Glutamatergic neuron (in vitro differentiated cells): ENCODE measurements around the gene FBXW7. TPM values are rescaled to one million over a fixed set of nuclear protein-coding genes. Genes with fewer than 3 reads are reported as not detected.

Experiments
- DNase-seq: peaks from one replicate; pipeline ENCODE4 v3.0.0; 2022
- H3K27ac Mint-ChIP-seq: one replicate; pipeline ENCODE4 v1.8.0; 2020; ENCODE audit warnings: mild to moderate bottlenecking, mixed read lengths, inconsistent platforms; ENCODE audit not compliant: unreplicated experiment
- H3K27me3 Mint-ChIP-seq: one replicate; pipeline ENCODE4 v1.8.0; 2020; ENCODE audit warnings: mild to moderate bottlenecking, moderate library complexity, mixed read lengths, inconsistent platforms; ENCODE audit not compliant: unreplicated experiment
- H3K36me3 Mint-ChIP-seq: one replicate; pipeline ENCODE4 v1.8.0; 2020; ENCODE audit warnings: mild to moderate bottlenecking, mixed read lengths, inconsistent platforms; ENCODE audit not compliant: unreplicated experiment
- H3K4me1 Mint-ChIP-seq: one replicate; pipeline ENCODE4 v1.8.0; 2020; ENCODE audit warnings: mild to moderate bottlenecking, low read depth, mixed read lengths, inconsistent platforms; ENCODE audit not compliant: unreplicated experiment
- H3K4me3 Mint-ChIP-seq: one replicate; pipeline ENCODE4 v1.8.0; 2020; ENCODE audit warnings: mild to moderate bottlenecking, mixed read lengths, inconsistent platforms; ENCODE audit not compliant: unreplicated experiment
- H3K9me3 Mint-ChIP-seq: one replicate; pipeline ENCODE4 v1.8.0; 2020; ENCODE audit warnings: mild to moderate bottlenecking, moderate library complexity, mixed read lengths, inconsistent platforms; ENCODE audit not compliant: unreplicated experiment
- total RNA-seq: library from RNA; stranded (reverse); fragmentation: NEBNext Ultra II Directional; extraction: Animal tissue kit (Norgen Biotek cat#: 25700); gene quantifications from one replicate; pipeline ENCODE4 v1.2.1, GENCODE V29; 2021; ENCODE audit not compliant: unreplicated experiment
- TF ChIP-seq, protein P1 (sequence below): fragments of 200-600 bp; sonication (generic); IDR thresholded peaks from one replicate; pipeline ENCODE4 v1.5.0; 2021; ENCODE audit not compliant: partially characterized antibody, unreplicated experiment

Gene FBXW7
- total RNA-seq, 1 donor from 2014 or later: 57.5 TPM

DNA sequence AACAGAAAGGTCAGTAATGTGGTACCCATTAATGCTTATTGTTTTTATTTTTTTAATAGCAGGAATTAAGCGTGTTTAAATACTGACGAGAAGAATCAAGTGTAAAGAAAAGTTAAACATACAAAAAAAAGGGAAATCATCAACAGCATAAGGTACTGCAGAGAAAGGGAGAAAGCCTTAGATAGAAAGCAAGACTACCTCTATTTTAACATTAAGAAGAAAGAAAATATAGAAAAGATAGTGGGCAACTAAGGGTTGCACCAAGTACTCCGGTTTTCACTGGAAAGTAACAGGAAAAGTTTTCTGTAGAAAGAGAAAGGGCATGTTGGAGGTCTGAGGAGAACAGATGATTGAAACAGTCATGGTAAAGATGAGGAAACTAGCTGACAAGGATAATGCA lies 41.9 kb downstream of the FBXW7 start:
- TF ChIP-seq, protein P1, sequence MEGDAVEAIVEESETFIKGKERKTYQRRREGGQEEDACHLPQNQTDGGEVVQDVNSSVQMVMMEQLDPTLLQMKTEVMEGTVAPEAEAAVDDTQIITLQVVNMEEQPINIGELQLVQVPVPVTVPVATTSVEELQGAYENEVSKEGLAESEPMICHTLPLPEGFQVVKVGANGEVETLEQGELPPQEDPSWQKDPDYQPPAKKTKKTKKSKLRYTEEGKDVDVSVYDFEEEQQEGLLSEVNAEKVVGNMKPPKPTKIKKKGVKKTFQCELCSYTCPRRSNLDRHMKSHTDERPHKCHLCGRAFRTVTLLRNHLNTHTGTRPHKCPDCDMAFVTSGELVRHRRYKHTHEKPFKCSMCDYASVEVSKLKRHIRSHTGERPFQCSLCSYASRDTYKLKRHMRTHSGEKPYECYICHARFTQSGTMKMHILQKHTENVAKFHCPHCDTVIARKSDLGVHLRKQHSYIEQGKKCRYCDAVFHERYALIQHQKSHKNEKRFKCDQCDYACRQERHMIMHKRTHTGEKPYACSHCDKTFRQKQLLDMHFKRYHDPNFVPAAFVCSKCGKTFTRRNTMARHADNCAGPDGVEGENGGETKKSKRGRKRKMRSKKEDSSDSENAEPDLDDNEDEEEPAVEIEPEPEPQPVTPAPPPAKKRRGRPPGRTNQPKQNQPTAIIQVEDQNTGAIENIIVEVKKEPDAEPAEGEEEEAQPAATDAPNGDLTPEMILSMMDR: no peak
- Mint-ChIP-seq H3K9me3 (peaks cover 3% of the 10 kb centered on the region), H3K4me1 (peaks cover 9% of the 10 kb centered on the region), H3K27ac (no peak overlapping the region), H3K4me3 (no peak overlapping the region), H3K27me3 (no peaks in the 10 kb centered on the region), H3K36me3 (no peaks in the 10 kb centered on the region)
- DNase-seq: no peak

DNA sequence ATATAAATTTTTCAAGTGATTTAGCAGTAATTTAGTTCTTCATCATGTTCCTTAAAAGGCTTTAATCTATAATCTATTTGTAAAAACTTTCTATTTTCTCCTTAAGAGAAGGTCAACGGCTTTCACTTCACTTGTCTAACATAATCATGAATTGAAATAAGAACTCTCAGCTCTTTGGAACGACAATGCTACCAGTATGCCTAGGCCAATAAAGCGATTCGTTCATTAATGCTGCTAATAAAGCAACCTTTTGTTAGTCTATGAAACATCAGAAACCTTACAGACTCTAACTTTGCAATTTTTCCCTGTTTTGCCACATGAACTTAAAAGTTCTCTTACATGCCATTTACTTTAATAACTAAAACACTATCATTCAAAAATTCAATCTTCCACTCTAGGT lies 47.6 kb downstream of the FBXW7 start:
- no peaks in the 10 kb centered on the region for H3K36me3 Mint-ChIP-seq
- H3K27ac Mint-ChIP-seq: no peak overlapping the region
- no peak for DNase-seq
- peaks cover 2% of the 10 kb centered on the region for H3K9me3 Mint-ChIP-seq
- H3K4me3 Mint-ChIP-seq: no peak overlapping the region
- TF ChIP-seq, protein P1: no peak
- peaks cover 10% of the 10 kb centered on the region for H3K4me1 Mint-ChIP-seq
- H3K27me3 Mint-ChIP-seq: no peaks in the 10 kb centered on the region

DNA sequence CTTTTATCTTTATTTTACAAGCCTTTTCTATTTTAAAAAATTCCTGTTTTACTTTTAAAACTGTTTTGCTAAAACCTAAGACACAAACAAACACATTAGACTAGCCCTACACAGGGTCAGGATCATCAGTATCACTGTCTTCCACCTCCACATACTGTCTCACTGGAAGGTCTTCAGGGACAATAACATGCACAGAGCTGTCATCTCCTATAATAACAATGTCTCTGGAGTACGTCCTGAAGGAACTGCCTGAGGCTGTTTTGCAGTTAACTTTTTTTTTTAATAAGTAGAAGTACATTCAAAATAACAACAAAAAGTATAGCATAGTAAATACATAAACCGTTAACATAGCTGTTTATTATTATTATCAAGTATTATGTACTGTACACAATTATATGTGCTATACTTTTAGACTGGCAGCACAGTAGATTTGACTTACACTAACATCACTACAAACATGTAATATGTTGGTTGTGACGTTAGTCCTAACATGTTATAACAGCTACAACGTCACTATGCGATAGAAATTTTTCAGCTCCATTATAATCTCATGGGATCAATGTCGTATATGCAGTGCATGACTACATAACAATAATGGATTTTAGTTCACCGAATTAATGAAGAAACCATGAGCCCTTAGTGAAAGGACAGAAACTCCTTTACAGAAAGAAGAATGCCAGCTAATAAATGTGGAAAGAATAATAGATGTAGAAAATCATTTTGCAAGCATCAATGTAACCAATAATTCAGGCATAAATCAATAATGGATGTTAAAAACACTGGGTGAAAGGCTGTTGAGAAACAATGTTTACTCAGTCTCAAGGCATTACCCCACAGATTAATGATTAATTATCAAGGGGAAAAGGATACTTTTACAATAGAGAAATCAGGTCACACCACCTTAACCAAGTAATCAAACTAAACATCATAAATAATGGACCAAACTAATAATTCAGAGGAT lies 49.2 kb downstream of the FBXW7 start:
- Mint-ChIP-seq H3K27ac (no peak overlapping the region), H3K27me3 (no peaks in the 10 kb centered on the region), H3K36me3 (no peaks in the 10 kb centered on the region), H3K9me3 (no peaks in the 10 kb centered on the region), H3K4me1 (peaks cover 10% of the 10 kb centered on the region), H3K4me3 (no peak overlapping the region)
- DNase-seq: no peak
- TF ChIP-seq, protein P1: no peak

DNA sequence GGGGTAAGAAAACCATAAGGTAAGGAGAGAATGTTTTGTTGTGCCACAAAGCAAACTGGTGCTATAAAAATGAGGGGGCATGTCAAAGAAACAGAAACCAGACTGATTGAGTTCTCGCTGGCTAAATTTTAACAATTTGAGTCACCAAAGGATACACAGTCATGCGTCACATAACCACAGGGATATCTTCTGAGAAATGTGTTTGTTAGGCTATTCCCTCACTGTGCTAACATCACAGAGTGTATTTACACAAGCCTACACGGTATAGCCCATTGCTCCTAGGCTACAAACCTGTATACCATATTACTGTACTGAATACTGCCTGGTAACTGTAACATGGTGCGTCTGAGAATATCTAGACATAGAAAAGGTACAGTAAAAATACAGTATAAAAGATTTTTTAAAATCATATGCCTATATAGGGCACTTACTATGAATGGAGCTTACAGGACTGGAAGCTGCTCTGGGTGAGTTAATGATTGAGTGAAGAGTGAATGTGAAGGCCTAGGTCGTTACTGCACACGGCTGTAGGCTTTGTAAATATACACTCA lies 50.1 kb downstream of the FBXW7 start:
- Mint-ChIP-seq H3K27ac (no peak overlapping the region), H3K27me3 (no peaks in the 10 kb centered on the region), H3K36me3 (no peaks in the 10 kb centered on the region), H3K9me3 (no peaks in the 10 kb centered on the region), H3K4me1 (peaks cover 9% of the 10 kb centered on the region), H3K4me3 (no peak overlapping the region)
- TF ChIP-seq, protein P1: no peak
- DNase-seq: no peak

DNA sequence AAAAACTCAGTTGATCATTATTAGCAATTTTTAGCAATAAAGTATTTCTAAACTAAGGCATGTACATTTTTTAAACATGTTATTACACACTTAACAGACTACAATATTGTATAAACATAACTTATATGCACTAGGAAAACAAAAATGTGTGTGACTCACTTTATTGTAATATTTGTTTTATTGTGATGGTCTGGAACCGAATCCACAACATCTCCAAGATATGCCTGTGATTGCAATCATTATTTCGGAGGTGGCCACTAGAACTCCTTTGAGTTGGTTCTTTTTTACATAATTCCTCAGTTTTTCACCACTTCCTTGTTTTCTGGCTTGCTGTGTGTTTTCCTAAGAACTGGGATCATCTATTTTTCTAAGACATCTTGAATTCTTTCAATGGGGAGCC lies 53.7 kb downstream of the FBXW7 start:
- Mint-ChIP-seq H3K27me3 (no peaks in the 10 kb centered on the region), H3K4me1 (peaks cover 7% of the 10 kb centered on the region), H3K27ac (no peak overlapping the region), H3K36me3 (no peaks in the 10 kb centered on the region), H3K9me3 (no peaks in the 10 kb centered on the region), H3K4me3 (no peak overlapping the region)
- DNase-seq: no peak
- TF ChIP-seq, protein P1: no peak
